Aortic smooth muscle cell (primary cell): ENCODE data around the gene DNAJB13. TPM values are rescaled to one million over a fixed set of nuclear protein-coding genes. Genes with fewer than 3 reads are reported as not detected.

Experiments
- total RNA-seq: library from RNA; depleted of rRNA; stranded (reverse); fragments of >200 nt; gene quantifications from 2 replicates; pipeline ENCODE4 v1.2.3, GENCODE V29; 2014

The DNAJB13 gene, protein sequence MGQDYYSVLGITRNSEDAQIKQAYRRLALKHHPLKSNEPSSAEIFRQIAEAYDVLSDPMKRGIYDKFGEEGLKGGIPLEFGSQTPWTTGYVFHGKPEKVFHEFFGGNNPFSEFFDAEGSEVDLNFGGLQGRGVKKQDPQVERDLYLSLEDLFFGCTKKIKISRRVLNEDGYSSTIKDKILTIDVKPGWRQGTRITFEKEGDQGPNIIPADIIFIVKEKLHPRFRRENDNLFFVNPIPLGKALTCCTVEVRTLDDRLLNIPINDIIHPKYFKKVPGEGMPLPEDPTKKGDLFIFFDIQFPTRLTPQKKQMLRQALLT
- total RNA-seq: not detected in 2 replicates

DNA sequence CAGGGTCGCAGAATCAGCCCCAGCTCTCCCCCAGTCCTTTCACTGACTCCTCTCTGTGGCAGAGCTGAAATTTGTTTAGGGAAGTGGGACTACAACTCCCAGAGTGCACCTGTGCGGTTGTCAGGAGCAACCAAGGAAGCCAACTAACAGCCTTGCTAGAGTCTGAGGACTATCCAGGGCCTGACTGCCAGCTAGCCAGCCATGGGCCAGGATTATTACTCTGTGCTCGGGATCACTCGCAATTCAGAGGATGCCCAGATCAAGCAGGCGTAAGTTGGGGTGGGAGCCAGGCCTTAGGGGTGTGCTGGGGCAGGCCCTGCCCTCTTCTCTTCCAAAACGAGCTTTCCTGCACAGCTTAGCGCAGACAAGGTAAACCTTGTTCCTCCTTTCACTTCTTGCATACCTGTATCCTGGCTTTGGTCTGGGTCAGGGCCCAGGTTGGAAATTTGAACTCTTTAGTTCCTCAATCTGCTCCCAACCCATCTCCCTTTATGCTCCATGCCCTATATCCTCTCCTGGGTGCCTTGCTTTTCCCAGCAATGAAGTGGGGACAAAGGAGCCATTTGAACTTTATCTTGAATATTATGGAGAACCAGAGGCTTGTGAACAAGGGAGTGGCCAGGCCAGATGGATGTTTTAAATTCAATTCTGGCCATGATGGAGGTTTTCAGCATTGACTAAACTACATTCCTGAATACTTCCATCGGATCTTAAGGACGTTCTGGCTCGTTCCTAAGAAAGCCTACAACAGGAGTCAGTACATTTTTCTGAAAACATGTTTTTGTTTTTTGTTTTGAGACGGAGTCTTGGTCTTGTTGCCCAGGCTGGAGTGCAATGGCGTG is at the start of gene DNAJB13:
DNAJB13 (plus strand) TSS at position 158 of the 842 bp plus-strand sequence; CDS start at position 202, 44 bp downstream.

DNA sequence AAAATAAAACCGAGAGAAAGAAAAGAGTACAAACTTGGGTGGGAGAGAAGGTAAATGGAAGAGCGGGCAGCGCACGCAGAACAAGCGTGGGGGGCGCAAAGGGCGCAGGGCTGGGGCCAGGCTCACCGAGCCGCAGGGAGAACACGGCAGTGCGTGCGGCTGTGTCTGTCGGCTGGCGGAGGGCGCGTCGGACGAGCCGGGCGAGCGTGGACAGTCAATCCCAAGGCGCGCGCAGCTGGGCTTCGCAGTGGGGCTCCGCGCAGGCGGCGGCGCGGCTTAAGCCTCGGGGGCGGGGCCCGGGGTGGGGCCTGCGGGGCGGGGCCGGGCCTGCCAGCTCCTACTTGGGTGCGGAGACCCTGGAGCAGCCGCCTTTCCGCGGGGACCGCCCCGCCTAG is 31.8 kb downstream of the DNAJB13 start, which contains the start of gene UCP2:
UCP2 (minus strand) TSS at position 249 of the 395 bp plus-strand sequence. CDS start 4,465 bp downstream, outside the sequence.

DNA sequence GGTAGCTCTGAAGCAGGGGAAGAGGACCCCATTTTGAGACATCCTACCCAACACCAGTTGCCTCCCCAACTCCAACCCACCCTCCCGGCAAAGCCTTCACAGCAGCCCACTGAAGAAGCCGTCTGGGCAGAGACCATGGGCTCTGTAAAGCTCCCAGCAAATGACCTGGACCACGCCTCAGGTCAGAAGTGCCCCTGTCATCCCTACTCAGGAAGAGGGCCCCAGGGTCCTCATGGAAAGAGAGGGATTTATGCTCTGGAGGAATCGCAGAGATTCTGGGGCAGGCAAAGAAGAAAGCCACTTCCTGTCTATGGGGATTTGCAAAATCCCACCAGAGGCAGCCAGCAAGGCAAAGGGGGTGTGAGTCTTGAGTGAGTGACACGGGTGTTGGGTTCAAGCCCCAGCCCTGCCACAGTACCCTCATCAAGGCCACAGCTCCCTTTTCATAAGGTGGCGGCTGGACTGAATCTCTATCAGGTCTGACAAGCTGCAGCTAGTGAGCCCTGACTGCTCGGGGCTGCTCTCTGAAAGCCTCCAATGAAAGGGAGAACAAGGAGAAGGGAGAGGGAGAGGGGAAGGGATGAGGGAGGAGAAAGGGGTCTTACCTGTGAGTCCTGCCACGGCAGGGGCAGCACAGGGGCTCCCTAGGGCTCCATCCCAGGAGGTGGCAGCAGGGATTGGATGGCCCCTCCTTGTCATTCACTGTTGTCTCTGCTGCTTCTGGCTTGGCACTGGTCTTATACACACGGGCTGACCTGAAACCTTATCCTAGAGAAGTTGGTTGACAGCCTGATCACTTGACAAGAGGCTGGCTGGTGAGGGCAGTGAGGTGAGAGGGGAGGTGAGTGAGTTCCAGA is 57.8 kb downstream of the DNAJB13 start, which contains the start of gene UCP3:
UCP3 (minus strand) TSS at position 713 of the 857 bp plus-strand sequence. CDS start 2,043 bp downstream, outside the sequence.

Other genes starting within 250 kb of the DNAJB13 start
- gene RAB6A, start 190.0 kb upstream of the DNAJB13 start, total RNA-seq: 127 and 131 TPM in 2 replicates
- 25.2 and 30.4 TPM in 2 replicates for gene MRPL48, start 163.2 kb upstream of the DNAJB13 start, total RNA-seq
- gene COA4, start 74.2 kb upstream of the DNAJB13 start, total RNA-seq: 45.9 and 72.7 TPM in 2 replicates
- gene PAAF1, start 74.0 kb upstream of the DNAJB13 start, total RNA-seq: 7.7 and 10.2 TPM in 2 replicates
- gene UCP2, start 31.8 kb downstream of the DNAJB13 start, total RNA-seq: 0.40 and 0.44 TPM in 2 replicates
- gene UCP3, start 58.1 kb downstream of the DNAJB13 start, total RNA-seq: 0.26 and 0.44 TPM in 2 replicates
- gene C2CD3, start 220.0 kb downstream of the DNAJB13 start, total RNA-seq: 5.9 and 7.0 TPM in 2 replicates
- gene PPME1, start 220.3 kb downstream of the DNAJB13 start, total RNA-seq: 20.2 and 27.9 TPM in 2 replicates